SH-SY5Y (cell line): ENCODE data around the gene GPR62.

Experiments
- GATA2 ChIP-seq: IDR thresholded peaks from 2 replicates; pipeline ENCODE4 v1.6.1; 2011; ENCODE audit warnings: mild to moderate bottlenecking, low read depth, low read length
- GATA3 ChIP-seq: IDR thresholded peaks from 2 replicates; pipeline ENCODE4 v1.6.1; 2011; ENCODE audit warnings: low read depth, mild to moderate bottlenecking, low read length, moderate library complexity

GRCh38 chr3:51927061-51927977, 27.9 kb upstream of the GPR62 start:
- TF ChIP-seq GATA2 (no peak), GATA3 (no peak)
